HG03095 (cell line): ENCODE measurements around the gene RFX3.
A peak's percentile ranks its signal among the peaks of the same experiment; 100 is the strongest.

Source experiments
- ATAC-seq: cut with Tn5 transposase; IDR thresholded peaks from one replicate; pipeline ENCODE4 v1.9.1; 2021; ENCODE audit warnings: moderate library complexity; ENCODE audit not compliant: unreplicated experiment

The RFX3 gene

GRCh38 chr9:3436629-3437420 lies 89.0 kb downstream of the RFX3 start:
- ATAC-seq: no peak

DNA sequence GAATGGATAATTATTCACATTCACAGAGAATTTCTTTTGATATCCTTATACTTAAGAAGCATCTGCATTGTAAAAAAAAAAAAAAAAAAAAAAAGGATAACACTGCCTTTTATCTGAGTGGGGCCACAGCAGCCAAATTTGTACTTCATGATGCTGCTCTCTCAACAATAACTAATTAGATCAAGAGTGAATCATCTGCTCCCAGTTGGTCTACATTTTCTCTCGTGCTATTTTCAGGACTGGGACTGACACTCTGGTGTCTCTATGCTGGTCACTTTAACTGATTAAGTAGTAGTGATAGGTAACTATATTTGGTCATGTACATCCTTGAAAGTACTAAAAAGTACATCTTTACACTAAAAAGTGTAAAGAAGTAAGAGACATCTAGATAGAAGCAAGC lies 90.1 kb downstream of the RFX3 start:
- no peak for ATAC-seq

DNA sequence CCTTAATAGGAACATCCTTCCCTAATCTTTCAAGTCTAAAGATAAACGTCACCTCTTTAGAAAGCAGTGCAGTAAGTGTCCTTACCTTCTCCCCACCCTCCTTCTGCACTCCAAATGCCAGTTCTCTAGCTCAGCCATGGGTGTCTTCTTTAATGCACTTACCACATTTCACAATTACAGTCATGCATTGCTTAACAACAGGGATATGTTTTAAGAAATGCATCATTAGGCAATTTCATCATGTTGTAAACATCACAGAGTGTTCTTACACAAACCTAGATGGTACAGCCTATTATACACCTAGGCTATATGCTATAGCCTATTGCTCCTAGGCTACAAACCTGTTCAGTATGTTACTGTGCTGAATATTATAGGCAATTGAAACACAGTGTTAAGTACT lies 91.2 kb downstream of the RFX3 start:
- ATAC-seq: no peak

DNA sequence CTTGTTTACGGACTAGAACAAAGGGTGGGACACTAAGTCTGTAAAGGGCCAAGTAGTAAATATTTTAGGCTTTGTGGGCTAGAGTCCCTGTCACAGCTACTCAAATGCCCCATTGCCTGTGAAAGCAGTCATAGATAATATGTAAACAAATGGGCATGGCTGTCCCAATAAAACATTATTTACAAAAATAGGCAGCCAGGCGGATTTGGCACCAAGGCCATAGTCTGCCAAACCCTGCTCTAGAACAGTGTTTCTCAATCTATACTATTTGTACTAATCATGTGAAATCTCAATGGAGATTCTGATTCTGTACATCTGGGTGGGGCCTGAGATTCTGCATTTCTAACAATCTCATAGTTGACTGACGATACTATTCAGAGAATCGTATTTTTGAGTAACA lies 92.0 kb downstream of the RFX3 start:
- ATAC-seq: no peak

DNA sequence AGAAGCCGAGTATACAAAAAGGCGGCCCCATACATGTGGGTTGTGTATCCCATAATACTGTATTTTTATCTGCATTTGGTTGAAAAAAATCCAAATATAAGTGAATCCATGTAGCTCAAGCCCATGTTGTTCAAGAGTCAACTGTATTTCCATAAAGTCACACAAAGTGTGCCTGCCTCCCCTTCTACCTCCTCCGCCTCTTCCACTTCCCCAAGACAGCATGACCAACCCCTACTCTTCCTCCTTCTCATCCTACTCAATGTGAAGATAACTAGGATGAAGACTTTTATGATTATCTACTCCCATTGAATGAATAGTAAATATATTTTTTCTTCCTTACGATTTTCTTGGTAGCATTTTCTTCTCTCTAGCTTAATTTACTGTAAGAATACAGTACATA lies 92.7 kb downstream of the RFX3 start:
- no peak for ATAC-seq

- ATAC-seq: no peak
Measured at GRCh38 chr9:3431890-3432289, 93.9 kb downstream of the RFX3 start.

GRCh38 chr9:3419893-3420292 lies 105.9 kb downstream of the RFX3 start:
- ATAC-seq: no peak

DNA sequence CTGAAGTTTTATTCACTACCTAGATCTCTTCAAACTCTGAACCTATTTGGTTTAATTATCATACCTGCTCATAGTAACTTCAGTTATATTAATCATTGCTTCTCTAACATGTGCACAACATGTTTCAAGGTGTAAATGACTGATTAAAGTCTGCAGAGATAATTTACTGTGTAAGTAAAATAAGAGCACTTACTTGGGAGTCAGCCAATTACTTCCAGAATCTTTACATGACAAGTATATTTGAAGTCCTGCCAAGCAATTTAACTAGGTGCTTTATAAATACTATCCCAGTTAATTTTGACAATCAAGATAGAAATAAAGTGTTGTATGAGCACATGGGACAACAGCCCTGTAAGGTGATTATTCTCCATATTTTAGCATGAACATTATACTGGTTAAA lies 109.9 kb downstream of the RFX3 start:
- ATAC-seq: no peak

GRCh38 chr9:3413984-3414383 lies 111.8 kb downstream of the RFX3 start:
- ATAC-seq: no peak

DNA sequence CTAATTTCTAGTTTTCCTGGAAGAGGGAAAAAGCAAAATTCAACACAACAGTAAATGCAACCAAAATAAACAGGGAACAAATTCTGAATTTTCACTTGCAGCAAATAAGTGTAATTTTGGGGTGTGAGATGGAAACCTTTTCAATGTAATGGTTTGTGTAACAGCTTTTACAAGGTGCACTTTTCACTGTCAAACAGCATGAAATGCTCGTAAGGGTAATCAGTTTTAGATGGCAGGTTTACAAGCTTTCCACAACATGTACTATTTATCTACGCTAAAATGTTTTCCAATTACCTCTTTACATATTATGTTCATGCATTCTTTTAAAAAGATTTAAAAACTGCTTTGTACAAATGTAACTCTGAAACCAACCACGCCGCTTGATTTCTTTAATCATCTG lies 115.3 kb downstream of the RFX3 start:
- no peak for ATAC-seq

GRCh38 chr9:3409453-3409852 lies 116.3 kb downstream of the RFX3 start:
- no peak for ATAC-seq

GRCh38 chr9:3403315-3403714 lies 122.5 kb downstream of the RFX3 start:
- no peak for ATAC-seq

GRCh38 chr9:3401221-3401954 lies 124.4 kb downstream of the RFX3 start:
- no peak for ATAC-seq

DNA sequence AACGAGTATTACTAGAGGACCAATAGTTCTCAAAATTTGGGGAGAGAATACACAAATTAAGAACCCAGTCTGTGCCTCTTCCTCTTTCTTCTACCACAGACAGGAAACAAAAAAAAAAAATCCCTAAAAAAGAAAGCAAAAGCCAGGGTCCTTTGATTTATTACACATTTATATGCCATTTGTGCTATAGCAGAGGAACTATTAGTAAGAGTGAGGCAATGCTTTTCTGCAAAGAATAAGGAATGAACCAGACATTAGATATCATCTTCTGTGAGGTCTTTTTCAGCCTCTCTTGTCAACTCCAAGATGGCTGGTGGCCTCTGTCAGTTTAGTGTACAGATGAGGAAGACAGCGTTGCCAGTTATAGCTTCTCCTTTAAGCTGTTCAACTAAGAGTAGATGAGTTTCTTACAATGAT lies 127.6 kb downstream of the RFX3 start:
- peak; percentile 64 for ATAC-seq

DNA sequence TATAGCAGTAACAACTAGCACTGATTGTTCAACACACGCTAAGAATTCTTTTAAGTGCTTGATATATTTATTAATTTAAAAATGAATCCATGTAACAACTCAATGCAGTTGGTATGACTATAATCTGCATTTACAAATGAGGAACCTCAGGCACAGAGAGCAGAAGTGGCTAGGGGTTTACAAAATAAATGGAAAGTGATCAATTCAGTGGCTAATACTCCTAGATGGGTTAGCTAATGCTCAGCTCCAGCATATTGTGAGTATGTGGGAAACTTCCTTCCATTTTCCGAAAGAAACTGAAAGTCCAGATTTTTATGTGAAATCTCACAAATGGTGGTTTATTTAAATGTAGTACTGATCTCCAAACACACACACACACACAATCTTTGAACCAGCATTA lies 128.0 kb downstream of the RFX3 start:
- ATAC-seq: peak; percentile 37

DNA sequence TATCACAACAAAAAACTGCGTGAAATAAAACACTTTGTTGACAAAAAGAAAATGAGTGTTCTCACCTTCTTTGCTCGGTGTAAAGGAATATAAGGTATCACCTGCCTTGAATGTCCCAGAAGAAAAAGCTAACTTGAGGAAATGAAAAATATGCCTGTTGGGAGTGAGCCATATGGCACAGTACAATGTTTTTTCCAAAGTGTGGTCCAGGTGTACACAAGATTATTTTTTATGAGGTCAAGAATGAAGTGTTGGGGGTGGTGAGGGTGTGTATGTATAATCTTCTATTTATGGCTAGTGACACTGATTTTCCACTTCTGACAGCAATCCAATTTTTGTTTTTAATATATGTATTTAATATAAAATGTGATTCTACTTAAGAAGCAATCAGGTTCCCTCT lies 134.4 kb downstream of the RFX3 start:
- no peak for ATAC-seq

- no peak for ATAC-seq
Measured at GRCh38 chr9:3386753-3387152, 139.0 kb downstream of the RFX3 start.

GRCh38 chr9:3385871-3386270 lies 139.9 kb downstream of the RFX3 start:
- peak; percentile 84 for ATAC-seq

DNA sequence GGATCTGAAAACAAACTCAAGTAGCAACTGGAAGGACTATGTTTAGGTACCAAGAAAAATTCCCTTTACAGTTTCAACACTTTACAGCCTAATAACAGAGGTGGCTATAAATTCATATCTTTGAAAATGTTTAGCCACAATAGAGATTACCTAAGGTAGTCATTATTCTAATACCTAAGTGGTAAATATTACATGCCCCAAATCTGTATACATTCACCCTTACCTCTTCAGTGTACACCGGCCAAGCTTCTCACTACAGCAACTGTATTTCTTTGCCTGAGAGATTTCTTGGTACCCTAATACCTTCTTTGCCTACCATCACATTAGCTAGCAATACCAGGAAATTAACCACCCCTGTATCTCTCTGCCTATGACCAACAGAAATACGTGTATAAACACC lies 154.0 kb downstream of the RFX3 start:
- no peak for ATAC-seq

DNA sequence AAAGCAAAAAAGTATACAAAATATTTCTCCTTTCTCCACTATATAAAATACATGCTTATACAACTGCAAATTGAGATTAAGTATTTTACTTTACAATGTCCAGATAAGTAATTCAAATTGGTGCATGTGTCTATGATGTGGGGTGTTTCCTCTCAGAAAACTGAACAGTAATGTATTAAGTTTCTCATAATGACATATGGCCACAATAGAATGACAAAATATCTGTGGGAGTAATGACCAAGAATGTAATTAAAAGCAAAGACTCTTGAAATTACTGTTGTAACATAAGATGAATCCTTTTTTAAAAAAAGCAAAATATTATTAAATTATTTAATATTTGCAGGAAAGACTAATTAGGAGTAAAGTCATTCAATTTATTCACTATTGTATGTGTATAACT lies 155.1 kb downstream of the RFX3 start:
- ATAC-seq: no peak

GRCh38 chr9:3367185-3367584 lies 158.6 kb downstream of the RFX3 start:
- no peak for ATAC-seq

DNA sequence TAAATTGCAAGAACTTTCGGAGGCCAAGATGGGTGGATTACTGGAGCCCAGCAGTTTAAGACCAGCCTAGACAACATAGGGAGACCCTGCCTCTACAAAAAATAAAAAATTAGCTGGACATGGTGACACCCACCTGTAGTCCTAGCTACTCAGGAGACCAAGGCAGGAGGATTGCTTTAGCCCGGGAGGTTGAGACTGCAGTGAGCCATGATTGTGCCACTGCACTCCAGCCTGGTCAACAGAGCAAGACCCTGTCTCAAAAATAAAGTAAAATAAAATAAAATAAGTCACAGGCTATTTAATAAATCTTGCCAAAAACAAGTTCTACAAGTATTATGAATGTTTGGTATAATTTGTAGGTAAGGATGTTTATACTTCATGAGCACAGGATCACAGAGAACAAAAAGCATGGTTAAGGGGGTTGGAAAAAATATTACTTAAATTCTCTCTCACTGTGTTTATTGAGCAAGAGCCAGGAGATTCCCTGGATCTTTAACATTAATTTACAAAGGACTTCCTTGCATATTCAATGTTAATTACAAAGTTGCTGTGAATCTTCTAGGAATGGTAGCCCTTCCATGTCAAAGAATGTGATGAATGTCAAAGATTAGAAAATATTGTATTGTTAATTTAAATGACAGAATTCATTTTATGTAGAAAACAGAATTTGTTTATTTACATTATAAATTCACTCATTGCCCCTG lies 164.0 kb downstream of the RFX3 start:
- no peak for ATAC-seq
